CD4-positive, alpha-beta T cell treated with Interleukin-15 for 4 hours (primary cell): Measurements from ENCODE around the gene FADS2.
A peak's percentile ranks its signal among the peaks of the same experiment; 100 is the strongest.

Source experiments
- DNase-seq: peaks from one replicate; pipeline ENCODE4 v3.0.0-alpha.2; 2020; ENCODE audit warnings: low spot score

FADS2 gene

DNA sequence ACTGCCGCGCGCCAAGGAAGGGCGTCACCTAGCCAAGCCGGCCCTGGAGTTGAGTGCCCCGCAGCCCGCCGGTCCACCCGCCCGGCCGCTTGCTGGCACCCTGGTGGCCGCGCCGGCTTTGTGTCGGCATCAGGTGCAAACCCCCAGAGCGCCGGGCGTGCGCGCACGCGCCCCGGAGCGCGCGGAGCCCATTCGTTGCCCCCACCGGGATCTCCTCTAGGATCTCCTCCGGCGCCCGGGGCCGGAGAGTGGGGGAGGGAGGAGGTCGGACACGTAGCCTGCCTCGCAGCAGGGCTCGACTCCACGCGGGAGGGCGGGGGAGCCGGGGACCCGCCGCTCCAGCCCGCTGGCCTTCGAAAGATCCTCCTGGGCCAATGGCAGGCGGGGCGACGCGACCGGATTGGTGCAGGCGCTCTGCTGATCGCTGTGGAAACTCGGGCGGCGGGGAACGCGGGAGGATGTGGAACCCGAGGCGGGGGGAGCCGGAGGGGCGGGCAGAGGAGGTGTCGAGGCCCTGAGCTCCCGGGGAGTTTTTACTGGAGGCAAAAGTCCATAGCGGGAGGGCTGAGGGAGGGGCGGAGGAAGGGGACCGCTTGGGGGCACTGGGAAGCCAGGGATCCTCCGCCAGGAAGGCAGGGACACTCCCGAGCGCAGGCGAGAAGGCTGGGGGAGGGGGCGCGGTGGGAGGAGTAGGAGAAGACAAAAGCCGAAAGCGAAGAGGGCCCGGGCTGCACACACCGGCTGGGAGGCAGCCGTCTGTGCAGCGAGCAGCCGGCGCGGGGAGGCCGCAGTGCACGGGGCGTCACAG is at the start of gene FADS2:
TSS of gene FADS2 (plus strand) at position 730 of the 808 bp plus-strand sequence. CDS start 91 bp downstream, outside the sequence.
- peak; percentile 31 for DNase-seq

DNA sequence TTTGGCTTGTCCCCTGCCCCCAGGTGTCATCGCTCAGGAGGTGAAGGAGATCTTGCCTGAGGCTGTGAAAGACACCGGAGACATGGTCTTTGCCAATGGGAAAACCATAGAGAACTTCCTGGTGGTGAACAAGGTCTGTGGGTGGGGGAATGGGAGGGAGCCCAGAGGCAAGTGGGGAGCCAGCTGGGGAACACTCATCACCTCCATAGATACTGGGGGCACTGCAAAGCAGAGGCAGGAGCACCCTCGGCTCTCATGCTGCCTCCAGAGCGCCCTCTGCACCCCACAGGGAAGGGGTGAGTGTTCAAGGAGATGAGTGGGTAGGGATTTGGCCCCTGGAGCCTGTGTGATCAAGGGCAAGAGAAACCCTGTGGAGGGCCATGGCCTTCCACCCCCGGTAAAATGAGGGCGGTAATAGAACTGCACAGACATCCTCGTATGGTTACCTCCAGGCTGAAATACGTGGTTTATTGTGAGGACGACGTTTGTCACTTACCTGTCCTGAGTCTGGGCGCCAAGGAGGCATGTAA is 49.7 kb upstream of the FADS2 start:
- no peak for DNase-seq

DNA sequence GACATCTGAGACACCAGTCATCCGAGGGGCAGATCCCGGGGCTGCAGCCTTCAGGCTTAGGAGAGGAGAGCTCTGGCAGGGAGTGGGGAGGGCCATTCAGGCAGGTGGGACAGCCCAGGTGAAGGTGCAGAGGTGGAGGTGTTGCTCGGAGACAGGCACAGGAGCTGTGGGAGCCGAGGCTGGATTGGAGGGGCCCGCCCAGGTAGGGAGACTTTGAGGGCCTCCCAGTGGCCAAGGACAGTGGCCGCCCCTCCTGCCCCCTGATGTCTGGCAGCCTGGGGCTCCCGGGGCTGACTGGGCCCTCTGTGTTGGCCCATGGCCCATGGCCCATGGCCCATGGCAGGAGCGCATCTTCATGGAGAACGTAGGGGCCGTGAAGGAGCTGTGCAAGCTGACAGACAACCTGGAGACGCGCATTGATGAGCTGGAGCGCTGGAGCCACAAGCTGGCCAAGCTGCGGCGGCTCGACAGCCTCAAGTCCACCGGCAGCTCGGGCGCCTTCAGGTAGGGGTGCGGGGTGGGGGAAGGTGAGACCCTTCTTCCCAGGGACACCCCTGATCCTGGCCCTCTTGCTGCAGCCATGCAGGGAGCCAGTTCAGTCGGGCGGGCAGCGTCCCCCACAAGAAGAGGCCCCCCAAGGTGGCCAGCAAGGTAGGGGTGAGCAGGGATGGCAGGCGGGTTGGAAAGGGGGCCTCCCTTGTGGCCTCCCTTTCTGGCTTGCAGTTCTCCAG is 49.0 kb upstream of the FADS2 start:
- no peak for DNase-seq

GRCh38 chr11:61779666-61780525 is 48.2 kb upstream of the FADS2 start:
- DNase-seq: no peak

DNA sequence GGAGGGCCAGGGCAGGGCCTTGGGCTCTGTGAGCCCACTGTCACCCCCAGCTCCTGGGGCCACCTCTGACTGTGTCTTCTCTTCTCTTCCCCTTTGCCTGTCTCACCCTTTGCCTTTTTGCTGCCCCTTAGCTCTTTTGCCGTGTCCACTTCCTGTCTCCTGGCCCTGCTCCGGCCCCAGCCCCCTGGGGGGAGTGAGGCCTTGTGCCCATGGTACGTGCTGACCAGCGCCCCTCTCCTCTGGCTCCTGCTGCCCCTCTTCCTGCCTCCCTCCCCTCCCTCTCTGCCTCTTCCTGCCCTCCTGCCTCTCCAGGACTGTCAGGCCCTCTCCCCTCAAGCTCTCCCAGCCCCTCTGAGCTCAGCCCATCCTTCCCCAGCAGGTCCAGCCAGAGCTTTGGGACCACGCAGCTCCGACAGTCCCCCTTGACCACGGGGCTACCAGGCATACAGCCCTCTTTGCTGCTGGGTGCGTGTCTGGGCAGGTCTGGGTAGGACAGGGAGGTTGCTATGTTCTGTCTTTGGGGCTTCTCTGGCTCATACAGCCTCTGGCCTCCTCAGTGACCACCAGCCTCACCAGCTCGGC is 47.4 kb upstream of the FADS2 start:
- no peak for DNase-seq

DNA sequence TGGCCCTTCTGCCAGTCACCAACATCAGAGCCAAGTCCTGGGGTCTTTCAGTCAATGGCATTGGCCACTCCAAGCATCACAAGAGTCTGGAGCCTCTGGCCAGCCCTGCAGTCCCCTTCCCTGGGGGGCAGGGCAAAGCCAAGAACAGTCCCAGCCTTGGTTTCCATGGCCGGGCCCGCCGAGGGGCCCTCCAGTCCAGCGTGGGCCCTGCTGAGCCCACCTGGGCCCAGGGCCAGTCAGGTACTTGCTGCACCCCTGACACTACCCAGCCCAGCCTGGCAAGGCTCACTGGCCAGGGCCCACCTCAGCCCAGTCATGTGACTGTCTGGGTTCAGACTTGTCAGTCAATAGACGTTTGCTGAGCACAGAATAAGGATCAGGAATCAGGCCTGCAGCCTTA is 46.5 kb upstream of the FADS2 start:
- DNase-seq: no peak

- no peak for DNase-seq
Observed at GRCh38 chr11:61782299-61782698, 45.8 kb upstream of the FADS2 start.

DNA sequence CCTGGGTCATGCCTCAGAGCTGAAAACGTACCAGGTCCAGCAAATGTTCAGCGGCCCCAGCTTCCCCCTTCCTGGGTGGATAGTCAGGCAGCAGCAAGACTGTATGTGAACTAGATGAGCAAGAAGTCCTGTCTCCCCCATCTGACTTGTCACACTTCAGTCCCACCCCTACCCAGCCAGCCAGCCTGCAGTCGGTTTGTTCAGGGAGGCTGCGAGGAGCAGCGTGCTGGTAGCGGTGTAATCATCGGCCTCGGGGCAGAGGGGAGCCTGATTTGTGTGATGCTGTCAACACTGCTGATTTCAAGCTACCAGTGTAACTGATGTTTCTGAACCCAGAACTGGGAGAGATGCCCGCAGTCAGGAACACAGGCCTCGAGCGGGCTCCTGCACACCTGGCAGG is 45.3 kb upstream of the FADS2 start:
- DNase-seq: no peak

- DNase-seq: no peak
Observed at GRCh38 chr11:61783717-61784505, 44.2 kb upstream of the FADS2 start.

DNA sequence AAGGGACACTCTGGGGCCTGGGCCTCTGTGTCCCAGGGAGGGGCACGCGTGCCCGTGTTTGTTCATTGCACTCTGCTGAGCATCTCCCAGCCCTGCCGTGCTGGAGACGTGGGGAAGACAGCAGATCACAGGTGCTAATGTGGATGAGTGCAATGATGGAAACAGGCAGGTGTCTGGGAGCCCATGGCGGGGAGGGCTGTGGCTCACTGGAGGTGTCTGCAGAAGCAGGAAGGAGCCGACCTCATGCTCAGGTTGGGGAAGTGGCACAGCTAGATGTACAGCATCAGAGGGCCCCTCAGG is 43.6 kb upstream of the FADS2 start:
- no peak for DNase-seq

DNA sequence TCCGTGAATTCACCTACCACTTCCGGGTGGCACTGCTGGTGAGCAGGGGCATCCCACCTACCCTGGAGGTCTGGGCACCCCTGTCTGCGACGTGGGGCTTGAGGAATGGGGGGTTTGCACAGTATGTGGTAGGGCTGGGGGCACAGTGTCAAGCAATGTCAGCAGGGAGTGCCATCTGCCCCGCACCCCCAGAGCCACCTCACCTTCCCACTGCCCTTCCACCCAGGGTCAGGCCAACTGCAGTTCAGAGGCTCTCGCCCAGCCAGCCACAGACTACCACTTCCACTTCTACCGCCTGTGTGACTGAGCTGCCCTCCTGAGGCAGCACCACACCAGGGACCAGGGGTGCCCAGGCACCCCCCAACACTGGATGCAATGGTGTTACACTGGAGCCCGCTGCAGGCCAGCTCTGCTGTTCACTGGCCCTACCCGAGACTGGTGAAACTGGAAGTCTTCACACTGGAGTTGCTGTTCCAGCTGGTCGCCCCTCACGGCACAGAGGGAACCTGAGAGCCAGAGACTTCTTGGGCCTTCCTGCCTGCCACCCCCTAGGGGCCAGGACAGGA is 42.2 kb upstream of the FADS2 start:
- DNase-seq: no peak

DNA sequence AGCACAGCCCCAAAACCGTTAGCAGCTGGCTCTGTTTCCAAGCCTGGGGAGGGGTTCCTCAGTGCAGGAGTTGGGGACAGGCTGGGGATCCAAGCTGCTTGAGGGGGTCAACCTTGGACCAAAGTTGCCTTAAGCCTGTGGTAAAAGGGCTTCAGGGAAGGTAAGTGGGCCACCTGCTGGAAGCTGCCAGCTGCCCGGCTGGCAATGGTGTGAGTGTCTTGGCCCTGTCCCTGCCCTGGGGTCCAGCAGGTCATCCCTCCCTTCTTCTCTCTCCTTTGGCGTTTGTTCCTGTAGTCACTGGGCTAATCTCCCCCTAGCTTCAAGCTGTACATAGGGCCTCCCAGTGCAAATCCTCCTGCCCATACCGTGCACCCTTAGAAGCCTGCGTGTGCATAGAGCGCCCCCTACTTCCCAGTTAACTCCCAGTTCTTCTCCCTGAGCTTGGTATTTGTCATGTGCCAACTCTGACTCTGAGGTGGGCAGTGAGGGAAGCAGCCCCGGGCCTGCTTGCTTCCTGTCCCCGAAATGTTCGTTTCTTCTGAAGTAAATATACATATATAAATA is 40.1 kb upstream of the FADS2 start:
- DNase-seq: peak; percentile 7

DNA sequence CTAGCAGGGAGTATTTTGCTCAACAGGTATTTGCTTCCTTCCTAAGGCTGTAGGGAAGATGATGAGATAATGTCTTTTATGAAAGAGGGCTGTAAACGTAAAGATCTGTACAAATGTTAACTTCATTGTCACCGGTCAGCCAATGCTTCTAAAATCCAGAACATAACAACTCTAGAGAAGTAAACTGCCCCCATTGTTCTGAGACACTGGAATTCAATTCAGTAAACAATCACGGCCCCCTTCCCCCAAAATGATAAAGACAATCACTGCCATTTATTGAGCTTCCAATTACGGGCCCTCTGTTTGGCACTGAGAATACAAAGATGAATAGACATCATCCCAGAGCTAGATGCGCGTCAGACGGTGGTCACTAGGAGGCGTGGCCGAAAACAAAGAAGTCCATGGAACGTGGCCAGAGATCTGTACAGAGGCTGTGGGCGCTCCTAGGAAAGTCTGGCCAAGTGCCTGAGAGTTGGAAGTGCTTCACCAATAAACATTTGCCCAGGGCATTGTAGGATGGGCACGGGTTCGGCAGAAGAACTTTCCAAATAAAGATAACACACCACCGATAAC is 36.3 kb upstream of the FADS2 start:
- no peak for DNase-seq

- peak; percentile 83 for DNase-seq
Observed at GRCh38 chr11:61792310-61793082, 35.6 kb upstream of the FADS2 start, which contains the start of the genes FEN1 and TMEM258. FEN1 (plus strand) TSS chr11:61792911; CDS start chr11:61795362, 2,451 bp downstream. TMEM258 (minus strand) TSS chr11:61792599; CDS start chr11:61792558, 41 bp downstream.

GRCh38 chr11:61793083-61793828 is 34.8 kb upstream of the FADS2 start:
- no peak for DNase-seq

DNA sequence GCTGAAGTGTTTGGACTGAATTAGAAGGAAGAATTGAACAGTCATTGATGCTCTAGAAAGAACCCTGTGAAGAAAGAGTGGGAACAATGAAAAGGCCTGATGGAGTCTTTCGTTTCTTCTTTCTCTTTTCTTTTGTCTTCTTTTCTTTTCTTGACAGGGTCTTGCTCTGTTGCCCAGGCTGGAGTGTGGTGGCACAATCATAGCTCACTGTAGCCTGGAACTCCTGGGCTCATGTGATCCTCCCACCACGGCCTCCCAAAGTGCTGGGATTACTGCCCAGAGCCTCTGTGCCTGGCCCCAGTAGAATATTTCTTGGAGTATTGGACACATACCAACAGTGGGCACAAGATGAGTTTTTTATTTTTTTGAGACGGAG is 34.3 kb upstream of the FADS2 start:
- DNase-seq: no peak

GRCh38 chr11:61794579-61794978 is 33.5 kb upstream of the FADS2 start:
- DNase-seq: no peak

- DNase-seq: no peak
Observed at GRCh38 chr11:61795459-61795858, 32.6 kb upstream of the FADS2 start.
